GM19397 (cell line): ENCODE measurements around the gene NKD1.

Experiments used
- ATAC-seq: cut with Tn5 transposase; IDR thresholded peaks from one replicate; pipeline ENCODE4 v1.9.1; 2021; ENCODE audit warnings: mild to moderate bottlenecking, moderate library complexity; ENCODE audit not compliant: unreplicated experiment

The NKD1 gene

GRCh38 chr16:50685462-50686063 is 137.4 kb downstream of the NKD1 start:
- ATAC-seq = no peak

DNA sequence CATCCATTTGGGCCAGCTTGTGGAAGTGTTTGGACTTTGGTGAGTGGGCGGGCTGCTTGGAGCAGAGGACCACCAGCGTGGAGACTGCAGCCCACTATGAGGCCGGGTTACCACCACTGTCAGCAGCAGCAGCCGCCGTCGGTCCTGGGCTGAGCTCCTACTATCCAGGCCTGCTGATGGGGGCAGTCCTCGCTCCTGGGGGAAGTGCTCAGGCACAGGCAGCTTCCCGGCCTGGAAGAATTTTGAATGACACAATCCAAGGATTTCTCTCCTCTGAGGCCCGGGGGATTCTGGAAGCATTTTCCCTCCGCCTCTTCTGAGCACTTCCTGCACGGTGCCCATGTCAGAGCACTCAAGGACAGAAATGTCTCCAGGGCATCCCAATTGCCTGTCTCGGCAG is 139.9 kb downstream of the NKD1 start:
- ATAC-seq = no peak

DNA sequence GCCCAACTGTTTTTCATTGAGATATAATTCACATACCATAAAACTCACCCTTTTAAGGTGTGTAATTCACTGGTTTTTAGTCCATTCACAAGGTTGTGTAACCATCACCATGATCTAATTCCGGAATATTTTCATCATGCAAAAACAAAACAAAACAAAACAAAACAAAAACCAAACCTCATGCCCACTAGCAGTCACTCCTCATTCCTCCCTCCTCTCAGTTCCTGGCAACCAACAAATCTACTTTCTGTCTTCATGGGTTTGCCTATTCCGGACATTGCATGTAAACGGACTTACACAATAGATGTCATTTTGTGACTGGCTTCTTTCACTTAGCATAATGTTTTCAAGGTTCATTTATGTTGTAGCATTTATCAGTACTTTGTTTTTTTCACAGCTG is 140.7 kb downstream of the NKD1 start:
- ATAC-seq = no peak

DNA sequence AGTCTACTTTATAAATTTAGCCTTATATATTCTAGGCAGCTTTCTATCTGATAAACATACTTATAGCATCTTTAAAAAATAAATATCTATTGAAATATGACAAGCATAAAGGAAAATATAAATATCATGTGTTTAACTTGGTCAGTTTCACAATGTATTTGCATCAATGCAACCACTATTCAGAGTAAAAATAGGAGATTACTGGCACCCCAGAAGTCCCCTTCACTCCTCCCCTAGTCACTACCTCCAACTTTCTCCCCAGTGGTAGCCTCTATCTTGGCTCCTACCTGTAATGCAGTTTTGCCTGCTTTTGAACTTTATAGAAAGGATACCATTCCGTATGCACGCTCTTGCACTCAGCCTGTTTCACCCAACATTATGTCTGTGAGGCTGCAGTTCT is 142.0 kb downstream of the NKD1 start:
- ATAC-seq = no peak

- ATAC-seq = no peak
Measured at GRCh38 chr16:50692644-50692998, 144.4 kb downstream of the NKD1 start.

DNA sequence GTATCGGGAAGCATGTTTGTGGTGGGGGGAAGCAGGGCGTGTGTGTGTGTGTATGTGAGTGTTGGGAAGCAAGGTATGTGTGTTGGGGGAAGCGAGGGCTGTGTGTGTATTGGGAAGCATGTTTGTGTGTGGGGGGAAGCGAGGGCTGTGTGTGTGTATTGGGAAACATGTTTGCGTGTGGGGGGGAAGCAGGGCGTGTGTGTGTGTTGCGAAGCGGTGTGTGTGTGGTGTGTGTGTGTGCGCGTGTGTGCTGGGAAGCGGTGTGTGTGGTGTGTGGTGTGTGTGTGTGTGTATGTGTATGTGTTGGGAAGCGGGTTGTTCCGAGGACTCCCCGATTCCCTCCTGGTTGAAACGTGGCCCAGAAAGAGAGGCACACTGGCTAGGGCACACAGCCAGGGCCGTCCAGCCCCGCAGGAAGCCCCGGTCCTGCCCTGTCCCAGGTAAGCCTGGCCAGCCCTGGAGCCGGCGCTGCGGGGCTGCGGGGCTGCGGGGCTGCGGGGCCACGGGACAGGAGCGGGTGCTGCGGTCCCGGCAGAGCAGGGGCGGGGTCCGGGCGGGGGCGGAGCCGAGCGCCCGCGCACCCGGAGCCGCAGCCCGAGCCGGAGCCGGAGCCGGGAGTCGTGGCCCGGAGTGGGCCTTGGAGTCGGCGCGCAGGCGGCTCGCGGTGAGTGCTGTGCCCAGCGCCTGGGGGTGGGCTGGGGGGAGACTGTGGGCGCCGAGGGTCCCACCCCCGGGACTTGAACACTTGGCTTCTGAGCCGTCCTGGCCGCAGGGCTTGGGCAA is 145.0 kb downstream of the NKD1 start, which contains the start of gene NOD2:
TSS of gene NOD2 (plus strand) at position 608 of the 783 bp plus-strand sequence. CDS start 5,890 bp downstream, outside the sequence.
- ATAC-seq = no peak

- peak; percentile 27 for ATAC-seq
Measured at GRCh38 chr16:50694206-50694605, 146.0 kb downstream of the NKD1 start.

DNA sequence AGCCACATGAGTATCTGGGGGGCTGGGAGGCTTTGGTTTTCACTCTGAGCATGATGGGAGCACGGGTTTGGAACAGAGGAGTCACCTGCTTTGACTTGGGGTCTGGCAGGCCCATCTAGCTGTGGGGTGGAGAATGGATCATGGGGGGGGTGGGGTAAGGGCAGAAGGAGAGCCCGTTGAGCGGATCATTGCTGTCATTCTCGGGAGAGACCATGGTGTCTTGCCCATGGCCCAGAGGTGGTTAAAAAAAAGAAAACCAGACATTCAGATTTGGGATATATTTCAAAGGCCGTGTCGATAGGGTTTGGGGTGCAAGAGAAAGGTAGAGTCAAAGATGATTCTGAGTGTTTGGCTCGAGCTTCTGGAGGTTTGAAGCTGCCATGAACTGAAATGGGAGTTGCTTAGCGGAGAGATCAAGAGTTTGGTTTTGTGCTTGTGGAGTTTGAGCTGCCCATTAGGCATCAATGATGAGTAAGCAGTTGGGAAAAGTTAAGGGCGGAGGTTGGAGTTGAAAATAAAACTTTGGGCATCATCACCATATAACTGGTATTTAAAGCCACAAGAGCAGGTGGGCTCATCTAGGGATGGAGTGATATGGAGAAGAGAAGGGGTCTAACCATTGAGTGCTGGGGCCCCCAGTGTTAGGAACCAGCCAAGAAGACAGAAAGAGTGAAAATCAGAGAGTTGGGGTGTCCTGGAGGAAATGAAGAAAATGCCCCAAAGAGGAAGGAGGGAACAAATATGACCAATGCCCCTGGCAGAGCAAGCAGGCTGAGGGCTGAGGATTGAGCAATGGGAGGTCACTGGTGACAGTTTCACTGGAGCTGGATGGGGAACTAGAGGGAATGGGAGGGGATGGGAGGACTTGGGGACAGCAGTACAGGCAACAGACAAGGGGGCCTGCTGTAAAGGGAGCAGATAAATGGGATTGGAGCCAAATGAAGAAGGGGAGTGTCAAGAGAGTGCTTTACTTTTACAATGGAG is 147.1 kb downstream of the NKD1 start:
- ATAC-seq = no peak

DNA sequence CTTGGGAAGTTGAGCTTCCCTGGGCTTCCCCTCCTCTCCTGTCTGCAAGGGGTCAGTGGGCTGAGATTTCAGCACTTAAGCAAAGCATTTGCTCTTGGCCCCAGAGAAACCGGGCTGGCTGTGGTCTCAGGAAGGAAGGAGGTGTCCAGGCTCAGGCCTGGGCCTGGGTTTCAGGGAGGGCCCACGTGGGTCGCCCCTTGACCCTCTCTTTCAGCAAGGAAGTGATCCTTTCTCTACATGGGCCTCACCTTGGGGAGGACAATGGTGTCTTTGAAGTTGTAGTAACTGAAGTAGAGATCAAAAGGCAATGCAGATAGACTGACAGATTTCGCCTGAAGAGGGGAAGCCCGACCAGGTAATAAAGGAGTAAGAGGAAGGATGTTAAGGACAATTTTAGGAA is 147.9 kb downstream of the NKD1 start:
- ATAC-seq = peak; percentile 14

GRCh38 chr16:50696575-50697420 is 148.6 kb downstream of the NKD1 start:
- peak; percentile 45 for ATAC-seq

DNA sequence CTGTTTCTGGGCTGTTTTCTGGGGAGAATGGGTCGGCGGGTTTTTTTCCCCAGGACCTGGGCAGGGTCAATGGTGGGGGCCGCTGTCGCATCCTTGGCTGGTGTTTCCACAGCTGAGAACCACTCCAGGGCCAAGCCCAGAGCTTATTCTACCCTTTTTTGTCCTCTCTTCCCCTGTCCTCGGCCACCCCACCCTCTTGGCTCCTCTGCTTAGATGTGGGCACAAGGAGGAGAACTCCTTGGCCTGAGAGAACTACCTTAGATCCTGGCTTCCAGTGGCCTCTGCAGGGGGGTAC is 149.2 kb downstream of the NKD1 start:
- ATAC-seq = no peak

DNA sequence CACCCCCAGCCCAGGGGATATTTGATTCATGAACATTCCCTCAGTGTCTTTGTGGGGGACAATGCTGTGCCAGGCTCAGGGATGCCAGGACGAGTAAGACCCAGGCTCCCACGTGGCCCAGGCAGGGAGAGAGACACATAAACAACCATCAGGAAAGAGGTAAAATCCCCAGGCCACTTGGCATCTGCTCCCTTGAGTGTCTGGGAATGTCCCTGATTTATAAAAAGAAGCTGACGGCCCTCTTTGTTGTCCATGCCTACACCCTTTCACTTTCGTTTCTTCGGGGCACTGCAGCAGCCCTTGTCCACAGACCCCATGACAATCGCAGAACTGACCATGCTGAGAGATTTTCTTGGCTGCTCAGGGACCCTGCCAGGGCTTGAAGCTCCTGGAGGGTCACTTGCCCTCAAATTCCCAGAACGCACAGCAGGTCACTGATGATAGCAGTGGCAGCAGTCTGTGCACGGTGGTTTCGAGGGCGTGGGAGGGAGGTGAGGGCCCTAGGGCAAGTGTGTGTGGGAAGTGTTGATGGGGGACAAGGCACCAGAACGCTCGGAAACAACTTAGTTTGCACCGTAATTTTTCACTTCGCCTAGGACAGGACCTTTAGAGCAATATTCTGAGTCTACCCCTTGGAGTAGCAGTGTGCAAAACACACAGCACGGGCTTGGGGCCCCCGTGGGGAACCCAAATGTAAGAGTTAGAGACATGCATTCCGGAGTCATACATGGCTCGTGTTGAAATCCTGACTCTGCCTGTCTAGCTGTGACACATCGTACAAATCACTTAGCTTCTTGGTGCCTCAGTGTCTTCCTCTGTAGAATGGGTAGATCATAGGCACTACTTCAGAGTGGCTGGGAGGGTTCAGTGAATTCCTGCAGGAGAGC is 149.9 kb downstream of the NKD1 start:
- no peak for ATAC-seq
